Mammary epithelial cell (primary cell): Measurements from ENCODE around the gene LRP2BP.

Experiments
- CTCF ChIP-seq, 2 donors: IDR thresholded peaks in 1 of 2; conservative IDR thresholded peaks in 1 of 2; 2 replicates each; pipeline ENCODE4 v1.5.1; 2011 to 2012; ENCODE audit warnings: inconsistent platforms in 2 of 2, low read length in 2 of 2, mild to moderate bottlenecking in 2 of 2, control low read depth in 1 of 2, low read depth in 1 of 2; ENCODE audit not compliant: insufficient read depth in 1 of 2; ENCODE audit errors: extremely low read depth in 1 of 2
- EZH2 ChIP-seq: IDR thresholded peaks from 2 replicates; pipeline ENCODE4 v1.6.1; 2012; ENCODE audit warnings: low read length, inconsistent platforms, borderline replicate concordance

GRCh38 chr4:185341377-185341776 is 54.3 kb downstream of the LRP2BP start:
- TF ChIP-seq CTCF (conservative IDR thresholded peaks at IDR 0.05 in 1 of 2, IDR thresholded peaks at IDR 0.05 in 1 of 2; ENCODE audit: extremely low read depth in 1 of 2, insufficient read depth in 1 of 2, low read depth in 1 of 2, low read length in 2 of 2) (no peak), EZH2 (no peak)
